Rectal smooth muscle tissue (tissue), 1 donor: ENCODE measurements around the gene SLC16A1.
"Not testable (repeated sequence)": the region's sequence is repeated elsewhere in the genome, so short reads cannot be mapped to it uniquely, and the experiment has no call there.

Source experiments
- H3K27ac ChIP-seq: one replicate; pipeline ENCODE4 v1.7.0; 2013; ENCODE audit warnings: low read depth, low read length, inconsistent platforms
- H3K27me3 ChIP-seq: one replicate; pipeline ENCODE4 v1.7.0; 2013; ENCODE audit warnings: low read length; ENCODE audit not compliant: control insufficient read depth, insufficient read depth
- H3K36me3 ChIP-seq: one replicate; pipeline ENCODE4 v1.7.0; 2013; ENCODE audit warnings: low read length; ENCODE audit not compliant: control insufficient read depth, insufficient read depth
- H3K4me1 ChIP-seq: one replicate; pipeline ENCODE4 v1.7.0; 2013; ENCODE audit warnings: low read length; ENCODE audit not compliant: control insufficient read depth, insufficient read depth
- H3K4me3 ChIP-seq: one replicate; pipeline ENCODE4 v1.7.0; 2013; ENCODE audit warnings: low read length
- H3K9ac ChIP-seq: one replicate; pipeline ENCODE4 v1.7.0; 2013; ENCODE audit warnings: low read length

Gene SLC16A1

GRCh38 chr1:112955773-112956543 is at the start of gene SLC16A1:
Gene SLC16A1 (minus strand): TSS chr1:112956196. CDS start chr1:112929308, 26,888 bp downstream.
- Histone ChIP-seq H3K27me3 (no peaks in the 10 kb centered on the region), H3K27ac (peak within 1 kb of the TSS; percentile 92), H3K36me3 (no peaks in the 10 kb centered on the region), H3K4me1 (no peaks in the 10 kb centered on the region), H3K4me3 (peak within 1 kb of the TSS; percentile 95), H3K9ac (peak within 1 kb of the TSS; percentile 66)

- Histone ChIP-seq H3K27me3 (no peaks in the 10 kb centered on the region), H3K4me1 (peaks cover 3% of the 10 kb centered on the region), H3K36me3 (no peaks in the 10 kb centered on the region), H3K27ac (no peak overlapping the region), H3K9ac (no peak overlapping the region), H3K4me3 (no peak overlapping the region)
These were observed 48.0 kb upstream of the SLC16A1 start for GRCh38 chr1:113003751-113004690.

GRCh38 chr1:113002297-113002696 is 46.3 kb upstream of the SLC16A1 start:
- Histone ChIP-seq H3K27me3 (no peaks in the 10 kb centered on the region), H3K27ac (no peak overlapping the region), H3K9ac (no peak overlapping the region), H3K36me3 (no peaks in the 10 kb centered on the region), H3K4me1 (peaks cover 17% of the 10 kb centered on the region), H3K4me3 (no peak overlapping the region)

- Histone ChIP-seq H3K36me3 (no peaks in the 10 kb centered on the region), H3K27ac (peak overlapping the region; percentile 87), H3K9ac (no peak overlapping the region), H3K27me3 (no peaks in the 10 kb centered on the region), H3K4me1 (peaks cover 19% of the 10 kb centered on the region), H3K4me3 (no peak overlapping the region)
These were observed 42.7 kb upstream of the SLC16A1 start for GRCh38 chr1:112998592-112999235.

- no peaks in the 10 kb centered on the region for H3K36me3 ChIP-seq
- no peaks in the 10 kb centered on the region for H3K27me3 ChIP-seq
- peaks cover 19% of the 10 kb centered on the region for H3K4me1 ChIP-seq
- H3K4me3 ChIP-seq, result no peak overlapping the region
- peak overlapping the region; percentile 87 for H3K27ac ChIP-seq
- H3K9ac ChIP-seq, result no peak overlapping the region
These were observed 41.8 kb upstream of the SLC16A1 start for GRCh38 chr1:112997781-112998180.

GRCh38 chr1:112995890-112996289 is 39.9 kb upstream of the SLC16A1 start:
- Histone ChIP-seq H3K4me3 (no peak overlapping the region), H3K9ac (no peak overlapping the region), H3K36me3 (no peaks in the 10 kb centered on the region), H3K27ac (peak overlapping the region; percentile 87), H3K4me1 (peaks cover 19% of the 10 kb centered on the region), H3K27me3 (no peaks in the 10 kb centered on the region)

GRCh38 chr1:112995021-112995420 is 39.0 kb upstream of the SLC16A1 start:
- H3K4me1 ChIP-seq, result peaks cover 19% of the 10 kb centered on the region
- not testable (repeated sequence) for H3K27me3 ChIP-seq, H3K36me3 ChIP-seq, H3K4me3 ChIP-seq, H3K9ac ChIP-seq
- H3K27ac ChIP-seq, result peak overlapping the region; percentile 87

GRCh38 chr1:112992780-112993179 is 36.8 kb upstream of the SLC16A1 start:
- Histone ChIP-seq H3K27ac (peak overlapping the region; percentile 55), H3K4me3 (no peak overlapping the region), H3K4me1 (peaks cover 7% of the 10 kb centered on the region), H3K9ac (no peak overlapping the region), H3K27me3 (no peaks in the 10 kb centered on the region), H3K36me3 (no peaks in the 10 kb centered on the region)

- Histone ChIP-seq H3K4me1 (no peaks in the 10 kb centered on the region), H3K4me3 (no peak overlapping the region), H3K9ac (no peak overlapping the region), H3K36me3 (no peaks in the 10 kb centered on the region), H3K27me3 (no peaks in the 10 kb centered on the region), H3K27ac (no peak overlapping the region)
These were observed 35.6 kb upstream of the SLC16A1 start for GRCh38 chr1:112991402-112992120.

- peaks cover 7% of the 10 kb centered on the region for H3K4me1 ChIP-seq
- H3K27ac ChIP-seq, result no peak overlapping the region
- no peak overlapping the region for H3K4me3 ChIP-seq
- no peaks in the 10 kb centered on the region for H3K27me3 ChIP-seq
- H3K9ac ChIP-seq, result no peak overlapping the region
- no peaks in the 10 kb centered on the region for H3K36me3 ChIP-seq
These were observed 34.3 kb upstream of the SLC16A1 start for GRCh38 chr1:112990271-112990670.

- Histone ChIP-seq H3K4me1 (peaks cover 7% of the 10 kb centered on the region), H3K9ac (no peak overlapping the region), H3K36me3 (no peaks in the 10 kb centered on the region), H3K4me3 (no peak overlapping the region), H3K27ac (no peak overlapping the region), H3K27me3 (no peaks in the 10 kb centered on the region)
These were observed 32.4 kb upstream of the SLC16A1 start for GRCh38 chr1:112988367-112988766.

GRCh38 chr1:112985123-112985522 is 29.1 kb upstream of the SLC16A1 start:
- Histone ChIP-seq H3K27ac (no peak overlapping the region), H3K4me1 (peaks cover 13% of the 10 kb centered on the region), H3K4me3 (no peak overlapping the region), H3K27me3 (no peaks in the 10 kb centered on the region), H3K9ac (no peak overlapping the region), H3K36me3 (no peaks in the 10 kb centered on the region)
